GM12865 (cell line): ENCODE results near the gene ESRRA.

Experiments used
- DNase-seq: peaks from one replicate; pipeline ENCODE4 v3.0.0; 2010; ENCODE audit warnings: low read depth
- H3K4me3 ChIP-seq: 2 replicates; pipeline ENCODE4 v1.5.1; 2011; ENCODE audit warnings: mild to moderate bottlenecking, low read depth, low read length, control low read depth
- CTCF ChIP-seq: IDR thresholded peaks from 2 replicates; pipeline ENCODE4 v1.5.1; 2011; ENCODE audit warnings: low read length, control low read depth, low read depth, inconsistent platforms; ENCODE audit not compliant: insufficient read depth; ENCODE audit errors: missing control alignments

The ESRRA gene

GRCh38 chr11:64360448-64360921 lies 55.2 kb downstream of the ESRRA start:
- H3K4me3 ChIP-seq, result 0 out of 2 replicates have a peak overlapping the region, but pooled peaks have one; percentile 59
- TF ChIP-seq CTCF, result no peak
- DNase-seq, result no peak

GRCh38 chr11:64361659-64362058 lies 56.3 kb downstream of the ESRRA start:
- no peak for DNase-seq
- no peak overlapping the region for H3K4me3 ChIP-seq
- TF ChIP-seq CTCF, result no peak

- no peak for DNase-seq
- TF ChIP-seq CTCF, result no peak
- no peak overlapping the region for H3K4me3 ChIP-seq
Observed at GRCh38 chr11:64362339-64362738, 57.0 kb downstream of the ESRRA start.

GRCh38 chr11:64364435-64364834 lies 59.1 kb downstream of the ESRRA start:
- no peak for TF ChIP-seq CTCF
- DNase-seq, result no peak
- no peak overlapping the region for H3K4me3 ChIP-seq

GRCh38 chr11:64364911-64365310 lies 59.6 kb downstream of the ESRRA start:
- TF ChIP-seq CTCF, result no peak
- DNase-seq, result no peak
- no peak overlapping the region for H3K4me3 ChIP-seq
